HG03378 (cell line): Measurements from ENCODE around the gene NR6A1.
"Not testable (repeated sequence)": the region's sequence is repeated elsewhere in the genome, so short reads cannot be mapped to it uniquely, and the experiment has no call there.

Source experiments
- ATAC-seq: cut with Tn5 transposase; IDR thresholded peaks from one replicate; pipeline ENCODE4 v1.9.1; 2021; ENCODE audit warnings: mild to moderate bottlenecking, moderate library complexity; ENCODE audit not compliant: unreplicated experiment

Gene NR6A1

GRCh38 chr9:124778575-124779367 lies 7.7 kb upstream of the NR6A1 start:
- ATAC-seq = no peak

GRCh38 chr9:124776954-124777648 lies 6.0 kb upstream of the NR6A1 start, which contains the start of gene OLFML2A:
Gene OLFML2A, plus strand, starts transcription at chr9:124777133. Its CDS starts 138 bp downstream, at chr9:124777271.
- no peak for ATAC-seq

- no peak for ATAC-seq
Observed at GRCh38 chr9:124776618-124776953, 5.5 kb upstream of the NR6A1 start.

GRCh38 chr9:124774129-124774978 lies 3.2 kb upstream of the NR6A1 start:
- peak; percentile 43 for ATAC-seq

GRCh38 chr9:124773473-124774128 lies 2.5 kb upstream of the NR6A1 start:
- ATAC-seq = no peak

- not testable (repeated sequence) for ATAC-seq
Observed at GRCh38 chr9:124772877-124773276, 1.8 kb upstream of the NR6A1 start.

- no peak for ATAC-seq
Observed at GRCh38 chr9:124771867-124772679, 962 bp upstream of the NR6A1 start.

- ATAC-seq = no peak
Observed at GRCh38 chr9:124770359-124771020, 621 bp downstream of the NR6A1 start.

- ATAC-seq = no peak
Observed at GRCh38 chr9:124769549-124770358, 1.4 kb downstream of the NR6A1 start.

GRCh38 chr9:124768750-124769548 lies 2.2 kb downstream of the NR6A1 start:
- no peak for ATAC-seq

- no peak for ATAC-seq
Observed at GRCh38 chr9:124768334-124768733, 2.8 kb downstream of the NR6A1 start.

GRCh38 chr9:124767821-124768220 lies 3.3 kb downstream of the NR6A1 start:
- no peak for ATAC-seq

GRCh38 chr9:124766815-124767554 lies 4.1 kb downstream of the NR6A1 start:
- ATAC-seq = no peak

GRCh38 chr9:124766326-124766725 lies 4.8 kb downstream of the NR6A1 start:
- no peak for ATAC-seq

- no peak for ATAC-seq
Observed at GRCh38 chr9:124765439-124765835, 5.7 kb downstream of the NR6A1 start.

- ATAC-seq = no peak
Observed at GRCh38 chr9:124764774-124765438, 6.2 kb downstream of the NR6A1 start.

GRCh38 chr9:124762633-124763032 lies 8.5 kb downstream of the NR6A1 start:
- no peak for ATAC-seq
